WERI-Rb-1 (cell line): ENCODE results near the gene MTCL1.

Source experiments
- DNase-seq: peaks from one replicate; pipeline ENCODE4 v3.0.0-alpha.2; 2020
- H3K27ac ChIP-seq: fragments of 250-450 bp; sonication (Bioruptor Pico); 2 replicates; pipeline ENCODE4 v1.5.1; 2020; ENCODE audit warnings: mild to moderate bottlenecking, moderate library complexity
- H3K27me3 ChIP-seq: fragments of 250-450 bp; sonication (Bioruptor Pico); 2 replicates; pipeline ENCODE4 v1.5.1; 2021; ENCODE audit warnings: mild to moderate bottlenecking, low read depth, moderate library complexity; ENCODE audit not compliant: insufficient read depth, severe bottlenecking
- H3K36me3 ChIP-seq: fragments of 250-450 bp; sonication (Bioruptor Pico); 2 replicates; pipeline ENCODE4 v1.5.1; 2020; ENCODE audit warnings: mild to moderate bottlenecking, moderate library complexity
- H3K4me3 ChIP-seq: 2 replicates; pipeline ENCODE4 v1.5.1; 2011; ENCODE audit warnings: low read depth, mild to moderate bottlenecking, control low read depth, low read length
- H3K9me3 ChIP-seq: fragments of 250-450 bp; sonication (Bioruptor Pico); 2 replicates; pipeline ENCODE4 v1.5.1; 2021; ENCODE audit warnings: mild to moderate bottlenecking, moderate library complexity; ENCODE audit not compliant: severe bottlenecking
- TF ChIP-seq, protein P1 (sequence below): IDR thresholded peaks from 2 replicates; pipeline ENCODE4 v1.5.1; 2011; ENCODE audit warnings: low read depth, mild to moderate bottlenecking, control low read depth, inconsistent platforms, low read length

MTCL1 gene

DNA sequence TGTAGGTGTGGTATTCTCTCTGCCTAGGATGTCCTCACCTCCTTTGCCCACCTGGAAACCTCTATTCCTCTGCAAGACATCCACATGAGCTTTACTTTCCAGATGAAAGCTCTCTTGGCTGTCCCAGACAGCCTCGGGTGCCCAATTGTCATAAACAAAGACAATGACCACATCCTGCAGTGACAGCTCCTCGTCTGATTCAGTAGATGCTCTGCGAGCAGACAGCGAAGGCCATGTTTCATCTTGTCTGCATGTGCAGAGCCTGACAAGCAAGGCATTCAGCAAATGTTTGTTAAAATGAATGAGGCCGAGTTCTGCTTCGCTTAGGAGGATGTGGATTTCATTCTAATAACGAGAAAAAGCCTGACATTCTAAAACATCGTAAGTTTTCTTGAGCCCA lies 150.9 kb downstream of the MTCL1 start:
- H3K9me3 ChIP-seq = no peaks in the 10 kb centered on the region
- no peaks in the 10 kb centered on the region for H3K27me3 ChIP-seq
- H3K27ac ChIP-seq = no peak overlapping the region

DNA sequence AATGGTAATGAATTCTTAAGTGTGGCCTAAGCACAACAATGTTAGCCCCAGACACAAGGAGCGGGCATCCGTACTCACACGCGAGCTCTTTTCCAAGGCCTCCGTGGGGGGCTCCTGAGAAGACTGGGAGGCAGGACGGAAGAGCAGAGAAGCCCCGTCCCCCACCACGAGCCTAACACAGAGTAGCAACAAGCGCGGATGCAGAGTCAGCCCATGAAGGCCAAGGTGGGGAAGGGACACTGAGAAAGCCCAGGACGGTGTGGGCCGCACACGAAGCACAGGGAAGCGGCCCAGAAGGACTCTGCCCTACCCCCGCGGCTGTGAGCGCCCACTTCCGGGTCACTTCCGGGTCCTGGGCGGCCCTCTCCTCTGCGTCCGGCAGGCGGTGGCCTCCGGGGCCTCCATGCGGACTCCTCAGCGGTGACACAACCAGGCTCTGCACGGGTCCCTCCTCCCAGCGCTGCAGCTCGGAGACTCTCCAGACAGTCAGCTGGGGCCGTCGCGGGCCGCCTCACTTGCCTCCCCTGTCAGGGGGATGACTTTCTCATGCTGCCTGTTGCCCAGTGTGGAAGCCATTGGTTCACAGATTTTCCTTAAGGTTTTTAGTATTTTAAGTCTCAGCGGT lies 151.5 kb downstream of the MTCL1 start:
- no peaks in the 10 kb centered on the region for H3K27me3 ChIP-seq
- H3K4me3 ChIP-seq = no peak overlapping the region
- H3K27ac ChIP-seq = no peak overlapping the region
- no peak for DNase-seq
- no peaks in the 10 kb centered on the region for H3K9me3 ChIP-seq
- TF ChIP-seq, protein P1, sequence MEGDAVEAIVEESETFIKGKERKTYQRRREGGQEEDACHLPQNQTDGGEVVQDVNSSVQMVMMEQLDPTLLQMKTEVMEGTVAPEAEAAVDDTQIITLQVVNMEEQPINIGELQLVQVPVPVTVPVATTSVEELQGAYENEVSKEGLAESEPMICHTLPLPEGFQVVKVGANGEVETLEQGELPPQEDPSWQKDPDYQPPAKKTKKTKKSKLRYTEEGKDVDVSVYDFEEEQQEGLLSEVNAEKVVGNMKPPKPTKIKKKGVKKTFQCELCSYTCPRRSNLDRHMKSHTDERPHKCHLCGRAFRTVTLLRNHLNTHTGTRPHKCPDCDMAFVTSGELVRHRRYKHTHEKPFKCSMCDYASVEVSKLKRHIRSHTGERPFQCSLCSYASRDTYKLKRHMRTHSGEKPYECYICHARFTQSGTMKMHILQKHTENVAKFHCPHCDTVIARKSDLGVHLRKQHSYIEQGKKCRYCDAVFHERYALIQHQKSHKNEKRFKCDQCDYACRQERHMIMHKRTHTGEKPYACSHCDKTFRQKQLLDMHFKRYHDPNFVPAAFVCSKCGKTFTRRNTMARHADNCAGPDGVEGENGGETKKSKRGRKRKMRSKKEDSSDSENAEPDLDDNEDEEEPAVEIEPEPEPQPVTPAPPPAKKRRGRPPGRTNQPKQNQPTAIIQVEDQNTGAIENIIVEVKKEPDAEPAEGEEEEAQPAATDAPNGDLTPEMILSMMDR = no peak
- no peaks in the 10 kb centered on the region for H3K36me3 ChIP-seq

More for the DNA sequence above, 150.9 kb downstream of the MTCL1 start:
- no peak for DNase-seq
- Histone ChIP-seq H3K4me3 (no peak overlapping the region), H3K36me3 (no peaks in the 10 kb centered on the region)
- TF ChIP-seq, protein P1 = no peak

DNA sequence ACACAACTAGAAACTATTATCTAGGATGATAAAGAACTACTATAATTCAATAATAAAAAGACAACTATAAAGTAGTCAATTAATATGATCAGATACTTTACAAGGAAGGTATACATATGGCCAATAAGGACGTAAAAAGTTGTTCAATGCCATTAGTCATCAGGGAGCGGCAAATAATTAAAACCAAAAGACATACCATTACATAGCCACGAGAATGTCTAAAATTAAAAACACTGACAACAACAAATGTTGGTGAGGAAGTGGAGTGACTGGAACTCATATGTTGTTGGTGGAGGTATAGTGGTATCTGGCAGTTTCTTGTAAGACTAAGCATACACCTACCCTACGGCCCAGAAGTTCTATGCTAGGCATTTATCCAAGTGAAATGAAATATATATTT lies 152.4 kb downstream of the MTCL1 start:
- Histone ChIP-seq H3K27ac (no peak overlapping the region), H3K9me3 (no peaks in the 10 kb centered on the region), H3K36me3 (no peaks in the 10 kb centered on the region), H3K4me3 (no peak overlapping the region), H3K27me3 (no peaks in the 10 kb centered on the region)
- TF ChIP-seq, protein P1 = no peak
- DNase-seq = no peak

DNA sequence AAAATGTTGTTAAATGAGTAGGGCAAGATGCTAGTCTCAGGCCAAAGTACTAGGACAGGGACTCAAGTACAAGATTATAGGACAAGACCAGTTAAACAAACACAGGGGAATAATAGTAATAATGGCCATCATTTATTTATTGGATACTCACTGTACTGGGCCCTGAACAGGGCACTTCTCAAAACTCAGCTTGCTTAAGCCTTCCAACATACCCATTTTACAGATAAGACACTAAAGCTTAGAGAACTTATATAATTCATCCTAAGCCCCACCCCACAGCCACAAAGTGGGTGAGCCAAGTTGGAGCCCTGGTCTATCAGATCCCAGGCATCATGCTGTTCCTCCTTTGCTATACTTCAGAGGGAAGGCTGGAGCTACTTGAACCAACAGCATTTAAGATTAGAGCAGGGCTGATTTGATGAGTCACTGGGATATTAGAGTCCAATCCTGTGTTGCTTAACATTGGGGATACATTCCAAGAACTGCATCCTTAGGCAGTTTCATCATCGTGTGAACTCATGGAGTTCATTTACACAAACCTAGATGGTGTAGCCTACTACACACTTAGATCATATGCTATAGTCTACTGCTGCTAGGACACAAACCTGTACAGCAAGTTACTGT lies 153.6 kb downstream of the MTCL1 start:
- Histone ChIP-seq H3K36me3 (no peaks in the 10 kb centered on the region), H3K27me3 (no peaks in the 10 kb centered on the region), H3K4me3 (no peak overlapping the region), H3K27ac (no peak overlapping the region), H3K9me3 (no peaks in the 10 kb centered on the region)
- TF ChIP-seq, protein P1 = no peak
- no peak for DNase-seq

DNA sequence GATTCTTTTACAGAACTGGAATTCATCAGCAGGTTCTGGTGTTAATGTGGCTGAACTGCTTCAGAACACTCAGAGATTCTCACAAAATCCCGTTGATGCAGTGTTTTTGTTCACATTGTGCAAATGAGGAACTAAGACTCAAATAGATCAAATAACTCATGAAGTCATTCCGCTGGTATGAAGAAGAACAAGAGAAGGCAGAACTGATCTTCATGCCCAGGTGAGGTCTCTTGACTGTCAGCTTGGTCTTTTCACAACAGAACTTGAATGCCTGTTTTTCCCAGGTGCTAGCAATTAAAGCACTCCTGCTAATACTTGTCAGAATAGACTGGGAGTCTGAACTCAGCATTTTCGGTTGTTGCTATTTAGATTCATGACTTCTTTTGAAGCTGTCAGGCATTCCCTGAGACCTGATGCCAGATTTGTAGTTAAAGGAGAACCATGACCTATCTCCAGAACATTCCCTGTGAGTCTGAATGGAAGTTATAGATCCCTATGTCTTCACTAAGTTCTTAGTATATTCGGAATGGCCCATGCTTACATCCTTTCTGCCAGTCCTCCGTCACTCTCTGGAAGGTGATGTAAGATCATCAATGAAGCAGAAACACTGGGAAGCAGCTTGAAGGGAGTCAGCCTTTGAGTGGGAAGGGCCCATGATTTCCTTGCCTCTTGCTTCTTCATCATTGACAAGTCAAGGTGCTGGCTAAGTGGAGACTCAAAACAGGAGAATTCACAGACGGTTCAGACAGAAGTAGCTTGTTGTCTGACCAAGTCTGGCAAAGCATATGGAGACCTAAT lies 155.7 kb downstream of the MTCL1 start:
- no peak overlapping the region for H3K4me3 ChIP-seq
- no peaks in the 10 kb centered on the region for H3K36me3 ChIP-seq
- H3K27ac ChIP-seq = no peak overlapping the region
- no peaks in the 10 kb centered on the region for H3K9me3 ChIP-seq
- TF ChIP-seq, protein P1 = no peak
- no peak for DNase-seq
- no peaks in the 10 kb centered on the region for H3K27me3 ChIP-seq
